GM21381 (cell line): Measurements from ENCODE around the gene LKAAEAR1.

ENCODE experiments used
- ATAC-seq: cut with Tn5 transposase; IDR thresholded peaks from one replicate; pipeline ENCODE4 v1.9.1; 2021; ENCODE audit warnings: mild to moderate bottlenecking, moderate library complexity; ENCODE audit not compliant: unreplicated experiment

LKAAEAR1 gene

GRCh38 chr20:64111841-64112641, 27.8 kb upstream of the LKAAEAR1 start:
- no peak for ATAC-seq

GRCh38 chr20:64110411-64111068, 26.3 kb upstream of the LKAAEAR1 start:
- no peak for ATAC-seq

GRCh38 chr20:64109831-64110391, 25.7 kb upstream of the LKAAEAR1 start:
- no peak for ATAC-seq

- no peak for ATAC-seq
These were observed 24.8 kb upstream of the LKAAEAR1 start for GRCh38 chr20:64108731-64109681.

GRCh38 chr20:64107736-64108457, 23.7 kb upstream of the LKAAEAR1 start:
- ATAC-seq = no peak

- no peak for ATAC-seq
These were observed 23.0 kb upstream of the LKAAEAR1 start, which contains the start of gene NPBWR2 for GRCh38 chr20:64106981-64107735. TSS of gene NPBWR2 (minus strand) at chr20:64107565. CDS start at chr20:64106831, 734 bp downstream.

GRCh38 chr20:64106435-64106961, 22.3 kb upstream of the LKAAEAR1 start:
- ATAC-seq = no peak

- no peak for ATAC-seq
These were observed 21.7 kb upstream of the LKAAEAR1 start for GRCh38 chr20:64105846-64106434.

- ATAC-seq = no peak
These were observed 20.7 kb upstream of the LKAAEAR1 start for GRCh38 chr20:64104667-64105451.

GRCh38 chr20:64103871-64104666, 19.9 kb upstream of the LKAAEAR1 start:
- ATAC-seq = no peak

- no peak for ATAC-seq
These were observed 18.6 kb upstream of the LKAAEAR1 start for GRCh38 chr20:64102647-64103354.

GRCh38 chr20:64101731-64102621, 17.8 kb upstream of the LKAAEAR1 start:
- ATAC-seq = no peak

GRCh38 chr20:64100946-64101688, 16.9 kb upstream of the LKAAEAR1 start:
- no peak for ATAC-seq

GRCh38 chr20:64100566-64100888, 16.3 kb upstream of the LKAAEAR1 start:
- no peak for ATAC-seq
